H9 (cell line): ENCODE results near the gene TGFBRAP1. TPM values are rescaled to one million over a fixed set of nuclear protein-coding genes. Genes with fewer than 3 reads are reported as not detected.

Experiments
- DNase-seq: peaks from one replicate; pipeline ENCODE4 v3.0.0-alpha.2; 2017
- H2AFZ ChIP-seq: one replicate; pipeline ENCODE4 v1.6.1; 2013; ENCODE audit warnings: mild to moderate bottlenecking, low read length, control low read depth, moderate library complexity
- H2AK5ac ChIP-seq: 2 replicates; pipeline ENCODE4 v1.6.1; 2013; ENCODE audit warnings: low read length, control low read depth, mixed read lengths; ENCODE audit not compliant: insufficient read length
- H2BK120ac ChIP-seq: one replicate; pipeline ENCODE4 v1.6.1; 2013; ENCODE audit warnings: low read depth, mild to moderate bottlenecking, low read length, control low read depth, inconsistent platforms; ENCODE audit not compliant: poor library complexity, severe bottlenecking
- H2BK12ac ChIP-seq: 2 replicates; pipeline ENCODE4 v1.6.1; 2013; ENCODE audit warnings: low read length, control low read depth, mixed read lengths, low read depth; ENCODE audit not compliant: insufficient read length
- H2BK15ac ChIP-seq: 2 replicates; pipeline ENCODE4 v1.6.1; 2013; ENCODE audit warnings: low read depth, low read length, control low read depth
- H2BK20ac ChIP-seq: one replicate; pipeline ENCODE4 v1.6.1; 2013; ENCODE audit warnings: low read depth, mild to moderate bottlenecking, low read length, control low read depth, inconsistent platforms; ENCODE audit not compliant: poor library complexity, severe bottlenecking
- H2BK5ac ChIP-seq: 2 replicates; pipeline ENCODE4 v1.6.1; 2013; ENCODE audit warnings: low read length, control low read depth, mixed read lengths; ENCODE audit not compliant: insufficient read length
- H3K14ac ChIP-seq: 2 replicates; pipeline ENCODE4 v1.6.1; 2013; ENCODE audit warnings: low read length, control low read depth; ENCODE audit not compliant: insufficient read depth
- H3K18ac ChIP-seq: 2 replicates; pipeline ENCODE4 v1.6.1; 2013; ENCODE audit warnings: low read depth, mild to moderate bottlenecking, mixed read lengths, low read length, control low read depth; ENCODE audit not compliant: insufficient read length
- H3K23ac ChIP-seq: 2 replicates; pipeline ENCODE4 v1.6.1; 2013; ENCODE audit warnings: low read length, control low read depth, mixed read lengths, low read depth; ENCODE audit not compliant: insufficient read length
- H3K23me2 ChIP-seq: 2 replicates; pipeline ENCODE4 v1.6.1; 2013; ENCODE audit warnings: low read depth, mild to moderate bottlenecking, mixed read lengths, low read length, control low read depth; ENCODE audit not compliant: insufficient read length, poor library complexity, severe bottlenecking
- H3K27ac ChIP-seq: 2 replicates; pipeline ENCODE4 v1.5.1; 2013; ENCODE audit warnings: low read length, control low read depth, mixed read lengths, low read depth; ENCODE audit not compliant: insufficient read length
- H3K27me3 ChIP-seq: 2 replicates; pipeline ENCODE4 v1.6.1; 2013; ENCODE audit warnings: low read length, control low read depth, inconsistent platforms; ENCODE audit not compliant: insufficient read depth
- H3K4ac ChIP-seq: 2 replicates; pipeline ENCODE4 v1.6.1; 2013; ENCODE audit warnings: low read depth, mild to moderate bottlenecking, control low read depth, inconsistent platforms, low read length, moderate library complexity
- H3K4me1 ChIP-seq: 2 replicates; pipeline ENCODE4 v1.6.1; 2013; ENCODE audit warnings: low read length, control low read depth, inconsistent platforms; ENCODE audit not compliant: insufficient read depth
- H3K4me2 ChIP-seq: 2 replicates; pipeline ENCODE4 v1.6.1; 2013; ENCODE audit warnings: low read length, control low read depth, mixed read lengths; ENCODE audit not compliant: insufficient read length, insufficient read depth
- H3K56ac ChIP-seq: 2 replicates; pipeline ENCODE4 v1.6.1; 2013; ENCODE audit warnings: low read depth, mild to moderate bottlenecking, mixed read lengths, low read length, control low read depth; ENCODE audit not compliant: insufficient read length
- H3K79me1 ChIP-seq: 2 replicates; pipeline ENCODE4 v1.6.1; 2013; ENCODE audit warnings: low read depth, mild to moderate bottlenecking, moderate library complexity, low read length, control low read depth, inconsistent platforms; ENCODE audit not compliant: insufficient read depth, poor library complexity, severe bottlenecking
- H3K79me2 ChIP-seq: 2 replicates; pipeline ENCODE4 v1.6.1; 2013; ENCODE audit warnings: low read length, control low read depth, inconsistent platforms; ENCODE audit not compliant: insufficient read depth
- H3K9ac ChIP-seq: 2 replicates; pipeline ENCODE4 v1.6.1; 2013; ENCODE audit warnings: low read length, control low read depth, mixed read lengths; ENCODE audit not compliant: insufficient read length; ENCODE audit errors: extremely low read depth
- H3K9me3 ChIP-seq: one replicate; pipeline ENCODE4 v1.6.1; 2013; ENCODE audit warnings: low read depth, low read length, inconsistent platforms; ENCODE audit not compliant: control insufficient read depth
- H3T11ph ChIP-seq: one replicate; pipeline ENCODE4 v1.6.1; 2013; ENCODE audit warnings: mild to moderate bottlenecking, low read length, control low read depth, inconsistent platforms
- H4K20me1 ChIP-seq: one replicate; pipeline ENCODE4 v1.6.1; 2013; ENCODE audit not compliant: control insufficient read depth, insufficient read length, insufficient read depth
- H4K5ac ChIP-seq: 2 replicates; pipeline ENCODE4 v1.6.1; 2013; ENCODE audit warnings: low read depth, mild to moderate bottlenecking, mixed read lengths, low read length, control low read depth; ENCODE audit not compliant: insufficient read length
- H4K8ac ChIP-seq: replicated peaks from 2 replicates; pipeline ENCODE4 v1.6.1; 2013; ENCODE audit warnings: low read length, control low read depth, mixed read lengths, low read depth; ENCODE audit not compliant: insufficient read length
- H4K91ac ChIP-seq: 2 replicates; pipeline ENCODE4 v1.6.1; 2013; ENCODE audit warnings: low read depth, mild to moderate bottlenecking, moderate library complexity, mixed read lengths, low read length, control low read depth; ENCODE audit not compliant: insufficient read length
- H3K27ac Mint-ChIP-seq, 3 experiments: 2 replicates in 2 of 3; 3 replicates in 1 of 3; pipeline ENCODE4 v1.8.0; 2020 to 2021; ENCODE audit warnings: mixed read lengths in 3 of 3, mild to moderate bottlenecking in 1 of 3, moderate library complexity in 1 of 3
- H3K27me3 Mint-ChIP-seq: 2 replicates; pipeline ENCODE4 v1.8.0; 2021; ENCODE audit warnings: low read depth, mild to moderate bottlenecking, moderate library complexity, mixed read lengths
- H3K36me3 Mint-ChIP-seq, 3 experiments: 2 replicates in 2 of 3; 3 replicates in 1 of 3; pipeline ENCODE4 v1.8.0; 2020 to 2021; ENCODE audit warnings: low read depth in 3 of 3, mixed read lengths in 3 of 3; ENCODE audit not compliant: insufficient read depth in 1 of 3
- H3K4me1 Mint-ChIP-seq, 2 experiments: 2 replicates each; pipeline ENCODE4 v1.8.0; 2020; ENCODE audit warnings: mixed read lengths in 2 of 2
- H3K4me3 Mint-ChIP-seq, 2 experiments: 2 replicates in 1 of 2; 3 replicates in 1 of 2; pipeline ENCODE4 v1.8.0; 2020 to 2021; ENCODE audit warnings: mild to moderate bottlenecking in 2 of 2, mixed read lengths in 2 of 2, moderate library complexity in 1 of 2
- H3K9me3 Mint-ChIP-seq, 2 experiments: 2 replicates in 1 of 2; 3 replicates in 1 of 2; pipeline ENCODE4 v1.8.0; 2020; ENCODE audit warnings: mild to moderate bottlenecking in 2 of 2, mixed read lengths in 2 of 2, moderate library complexity in 1 of 2
- WGBS: extraction: QIAGEN DNeasy Blood & Tissue Kit; methylation state at CpG from one replicate; pipeline ENCODE4 v1.1.7; 2013; ENCODE audit warnings: missing lambda C conversion rate, low lambda C conversion rate, mixed read lengths; ENCODE audit not compliant: insufficient read length; ENCODE audit errors: extremely low coverage; 5-methylcytosine and 5-hydroxymethylcytosine counted together
- total RNA-seq: library from RNA; stranded (reverse); gene quantifications from 2 replicates; pipeline ENCODE4 v1.2.1, GENCODE V29; 2021
- TF ChIP-seq, protein P1 (sequence below): fragments of 200-600 bp; sonication (generic); conservative IDR thresholded peaks from 3 replicates; pipeline ENCODE4 v1.8.0; 2021; ENCODE audit warnings: antibody characterized with exemption, mild to moderate bottlenecking

Gene TGFBRAP1
- total RNA-seq, 1 experiment from 2014 or later: 23.6 TPM

DNA sequence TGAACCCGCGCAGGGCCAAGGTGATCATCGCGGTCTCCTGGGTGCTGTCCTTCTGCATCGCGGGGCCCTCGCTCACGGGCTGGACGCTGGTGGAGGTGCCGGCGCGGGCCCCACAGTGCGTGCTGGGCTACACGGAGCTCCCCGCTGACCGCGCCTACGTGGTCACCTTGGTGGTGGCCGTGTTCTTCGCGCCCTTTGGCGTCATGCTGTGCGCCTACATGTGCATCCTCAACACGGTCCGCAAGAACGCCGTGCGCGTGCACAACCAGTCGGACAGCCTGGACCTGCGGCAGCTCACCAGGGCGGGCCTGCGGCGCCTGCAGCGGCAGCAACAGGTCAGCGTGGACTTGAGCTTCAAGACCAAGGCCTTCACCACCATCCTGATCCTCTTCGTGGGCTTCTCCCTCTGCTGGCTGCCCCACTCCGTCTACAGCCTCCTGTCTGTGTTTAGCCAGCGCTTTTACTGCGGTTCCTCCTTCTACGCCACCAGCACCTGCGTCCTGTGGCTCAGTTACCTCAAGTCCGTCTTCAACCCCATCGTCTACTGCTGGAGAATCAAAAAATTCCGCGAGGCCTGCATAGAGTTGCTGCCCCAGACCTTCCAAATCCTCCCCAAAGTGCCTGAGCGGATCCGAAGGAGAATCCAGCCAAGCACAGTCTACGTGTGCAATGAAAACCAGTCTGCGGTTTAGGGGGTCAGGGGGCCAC lies 87.1 kb downstream of the TGFBRAP1 start:
- H3T11ph ChIP-seq: no peak overlapping the region
- peaks cover 3 to 7% of the 10 kb centered on the region in 2 experiments for H3K4me1 Mint-ChIP-seq
- H2AK5ac ChIP-seq: no peak overlapping the region
- H3K79me2 ChIP-seq: no peaks in the 10 kb centered on the region
- no peaks in the 10 kb centered on the region for H3K9me3 ChIP-seq
- H3K18ac ChIP-seq: no peak overlapping the region
- no peak overlapping the region for H3K9ac ChIP-seq
- H4K5ac ChIP-seq: no peak overlapping the region
- H3K4me3 Mint-ChIP-seq: no peak overlapping the region
- H3K56ac ChIP-seq: no peak overlapping the region
- H4K8ac ChIP-seq: no peak overlapping the region
- no peak overlapping the region for H2BK5ac ChIP-seq
- no peak overlapping the region for H2AFZ ChIP-seq
- no peak overlapping the region for H3K23ac ChIP-seq
- no peak overlapping the region for H2BK20ac ChIP-seq
- H3K79me1 ChIP-seq: no peaks in the 10 kb centered on the region
- no CpG with 5 or more reads among the region's 50 CpGs for WGBS
- H4K91ac ChIP-seq: no peak overlapping the region
- H3K4me2 ChIP-seq: no peak overlapping the region
- no peak overlapping the region for H2BK15ac ChIP-seq
- no peak overlapping the region for H2BK120ac ChIP-seq
- no peaks in the 10 kb centered on the region for H3K27me3 ChIP-seq
- H2BK12ac ChIP-seq: no peak overlapping the region
- H3K4ac ChIP-seq: no peak overlapping the region
- no peak overlapping the region for H3K27ac Mint-ChIP-seq
- TF ChIP-seq, protein P1, sequence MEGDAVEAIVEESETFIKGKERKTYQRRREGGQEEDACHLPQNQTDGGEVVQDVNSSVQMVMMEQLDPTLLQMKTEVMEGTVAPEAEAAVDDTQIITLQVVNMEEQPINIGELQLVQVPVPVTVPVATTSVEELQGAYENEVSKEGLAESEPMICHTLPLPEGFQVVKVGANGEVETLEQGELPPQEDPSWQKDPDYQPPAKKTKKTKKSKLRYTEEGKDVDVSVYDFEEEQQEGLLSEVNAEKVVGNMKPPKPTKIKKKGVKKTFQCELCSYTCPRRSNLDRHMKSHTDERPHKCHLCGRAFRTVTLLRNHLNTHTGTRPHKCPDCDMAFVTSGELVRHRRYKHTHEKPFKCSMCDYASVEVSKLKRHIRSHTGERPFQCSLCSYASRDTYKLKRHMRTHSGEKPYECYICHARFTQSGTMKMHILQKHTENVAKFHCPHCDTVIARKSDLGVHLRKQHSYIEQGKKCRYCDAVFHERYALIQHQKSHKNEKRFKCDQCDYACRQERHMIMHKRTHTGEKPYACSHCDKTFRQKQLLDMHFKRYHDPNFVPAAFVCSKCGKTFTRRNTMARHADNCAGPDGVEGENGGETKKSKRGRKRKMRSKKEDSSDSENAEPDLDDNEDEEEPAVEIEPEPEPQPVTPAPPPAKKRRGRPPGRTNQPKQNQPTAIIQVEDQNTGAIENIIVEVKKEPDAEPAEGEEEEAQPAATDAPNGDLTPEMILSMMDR: no peak
- H3K23me2 ChIP-seq: no peaks in the 10 kb centered on the region
- no peaks in the 10 kb centered on the region; a peak in 1 of 5 replicates for H3K9me3 Mint-ChIP-seq
- no peak overlapping the region for H3K27ac ChIP-seq
- H3K36me3 Mint-ChIP-seq: no peaks in the 10 kb centered on the region; a peak in 1 of 7 replicates
- no peaks in the 10 kb centered on the region for H3K4me1 ChIP-seq
- no peak overlapping the region for H3K14ac ChIP-seq
- no peak for DNase-seq
- peaks cover 14% of the 10 kb centered on the region for H3K27me3 Mint-ChIP-seq
- H4K20me1 ChIP-seq: no peaks in the 10 kb centered on the region
